Measurements from ENCODE around the gene EFL1.
"Not testable (repeated sequence)": the region's sequence is repeated elsewhere in the genome, so short reads cannot be mapped to it uniquely, and the experiment has no call there.

The EFL1 gene

DNA sequence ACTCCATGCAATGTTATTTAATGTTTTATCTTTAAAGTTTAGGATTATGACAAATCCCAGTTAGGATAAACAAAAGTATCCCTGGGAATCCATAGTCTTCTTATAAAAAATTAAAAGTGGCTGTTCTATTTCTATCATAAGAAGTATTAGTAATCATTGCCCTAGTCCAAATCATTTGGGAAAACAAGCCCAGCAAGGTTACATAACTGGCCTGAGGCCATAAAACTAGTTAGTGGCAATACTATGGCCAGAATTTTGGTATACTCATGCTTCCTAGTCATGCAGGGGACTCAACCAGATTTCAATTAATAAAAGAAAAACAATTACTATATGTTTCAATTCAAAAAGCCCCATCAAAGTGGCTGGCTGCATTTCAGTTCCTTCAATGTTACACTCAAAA is 50.3 kb downstream of the EFL1 start:
- DNase-seq (ENCODE audit: extremely low spot score, insufficient read length, low read depth); FAIRE-seq: not testable (repeated sequence)

DNA sequence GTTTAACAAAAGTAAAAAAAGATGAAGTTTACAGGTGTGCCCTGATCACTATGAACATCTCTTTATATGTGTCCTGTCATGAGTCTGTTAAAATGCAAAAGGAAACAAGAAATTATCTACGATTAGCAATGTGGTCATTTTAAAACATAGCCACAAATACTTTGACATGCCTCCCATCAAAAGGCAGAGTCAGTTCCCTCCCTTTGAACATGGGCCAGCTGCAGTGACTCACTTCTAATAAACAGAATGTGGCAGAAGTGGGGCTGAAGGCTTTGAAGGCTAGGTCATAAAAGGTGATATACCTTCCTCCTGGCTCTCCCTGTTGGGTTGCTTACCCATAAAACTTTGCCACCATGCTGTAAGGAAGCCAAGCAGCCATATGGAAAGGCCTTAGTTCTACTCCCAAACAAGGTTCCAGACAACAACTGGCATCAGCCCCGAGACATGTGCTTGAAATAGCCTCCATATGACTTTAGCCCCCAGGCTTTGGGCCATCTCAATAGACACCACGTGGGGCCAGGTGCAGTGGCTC is 52.4 kb downstream of the EFL1 start:
- FAIRE-seq; DNase-seq (ENCODE audit: extremely low spot score, insufficient read length, low read depth): not testable (repeated sequence)

DNA sequence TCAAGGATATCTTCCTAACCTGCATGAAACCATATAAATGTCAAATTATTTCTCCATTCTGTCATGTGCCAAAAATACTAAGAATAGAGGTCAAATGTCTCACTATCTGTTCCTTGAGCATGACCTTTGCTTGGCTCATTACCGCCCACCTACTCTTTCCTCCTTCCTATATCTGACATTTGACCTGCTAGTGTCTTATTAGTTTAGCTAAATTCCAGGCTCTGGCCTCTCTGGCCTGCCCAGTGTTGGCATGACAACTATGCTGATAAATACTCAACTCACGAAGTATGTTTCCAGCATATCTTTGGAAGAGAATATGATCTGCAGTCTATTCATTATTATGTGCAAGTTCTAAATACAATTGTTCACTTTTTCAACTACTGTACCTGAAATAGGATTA is 58.0 kb downstream of the EFL1 start:
- not testable (repeated sequence) for DNase-seq (ENCODE audit: extremely low spot score, insufficient read length, low read depth); FAIRE-seq

DNA sequence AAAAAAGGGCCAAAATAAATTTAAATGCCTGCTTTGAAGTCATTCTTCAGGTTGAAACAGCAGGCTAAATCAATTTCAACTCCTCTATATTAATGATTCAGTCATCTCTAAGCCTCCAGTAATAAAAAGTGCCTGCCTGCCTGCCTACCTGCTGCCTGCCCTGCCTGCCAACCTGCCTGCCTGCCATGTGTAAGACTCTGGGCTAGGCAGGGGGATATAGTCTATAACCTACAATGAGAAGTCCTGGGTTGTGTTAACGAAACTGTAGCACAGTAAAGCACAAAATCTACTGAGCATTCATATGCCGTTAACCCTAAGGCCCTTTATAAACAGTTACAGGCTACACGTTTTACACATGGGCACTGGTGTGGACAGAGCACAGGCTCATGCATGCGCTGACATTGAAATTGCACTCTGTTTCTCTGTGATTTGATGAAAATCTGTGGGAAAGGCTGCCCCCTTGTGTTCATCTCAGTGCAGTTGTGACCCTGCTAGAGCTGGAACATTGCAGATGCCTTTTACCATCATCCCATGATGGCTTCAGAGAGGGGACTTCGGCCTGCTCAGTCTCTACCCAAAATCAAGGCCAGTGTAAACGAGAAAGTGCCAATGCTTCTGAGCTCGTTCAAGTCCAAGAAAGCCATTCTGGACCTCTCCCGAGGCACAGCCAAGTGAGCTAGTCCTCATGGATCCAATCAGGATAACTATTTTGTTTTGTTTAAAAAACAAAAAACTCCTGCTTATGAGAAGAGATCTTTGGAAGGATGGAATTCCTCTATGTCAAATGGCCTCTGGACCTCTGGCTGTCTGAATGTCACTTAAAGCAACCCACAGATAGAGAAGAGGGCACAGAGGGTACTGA is 64.6 kb downstream of the EFL1 start:
- DNase-seq (ENCODE audit: extremely low spot score, insufficient read length, low read depth) (peak; percentile 23), FAIRE-seq (peak; percentile 91)

DNA sequence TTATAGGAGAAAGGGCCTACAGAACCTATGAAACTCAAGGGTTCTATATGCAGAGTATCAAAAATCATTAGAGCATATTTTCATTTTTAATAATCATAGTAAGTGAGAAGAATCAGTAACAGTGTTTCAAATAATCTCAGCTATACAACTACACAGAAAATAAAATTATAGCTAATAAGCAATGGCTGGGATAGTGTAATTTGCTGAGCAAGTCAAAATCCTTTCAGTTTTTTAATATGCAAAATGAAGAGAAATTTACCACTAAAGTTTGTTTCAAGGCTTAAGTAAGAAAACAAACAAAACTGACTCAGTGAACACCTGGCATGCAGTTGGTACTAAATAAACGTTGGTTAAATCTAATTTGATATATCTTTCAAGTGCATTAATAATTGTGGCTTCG is 66.2 kb downstream of the EFL1 start:
- DNase-seq (ENCODE audit: extremely low spot score, insufficient read length, low read depth) (no peak), FAIRE-seq (no peak)

DNA sequence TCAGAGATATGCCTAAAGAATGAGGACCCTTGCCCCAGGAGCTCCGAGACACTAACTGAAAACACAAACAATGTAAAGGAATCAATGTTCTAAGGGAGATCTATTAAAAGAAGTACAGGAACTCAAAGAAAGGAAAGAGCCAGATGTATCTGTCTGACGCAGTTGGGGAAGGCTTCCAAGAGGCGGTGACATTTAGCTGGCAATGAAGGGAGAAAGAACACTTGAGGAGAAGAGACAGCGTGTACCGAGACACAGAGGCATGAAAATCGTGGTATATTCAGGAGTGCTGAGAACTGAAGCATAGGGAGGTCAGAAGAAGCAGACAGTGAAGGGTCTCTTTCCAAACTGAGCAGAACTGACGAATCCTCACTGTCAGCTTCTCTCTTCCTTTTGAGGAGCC is 66.7 kb downstream of the EFL1 start:
- not testable (repeated sequence) for FAIRE-seq; DNase-seq (ENCODE audit: extremely low spot score, insufficient read length, low read depth)

DNA sequence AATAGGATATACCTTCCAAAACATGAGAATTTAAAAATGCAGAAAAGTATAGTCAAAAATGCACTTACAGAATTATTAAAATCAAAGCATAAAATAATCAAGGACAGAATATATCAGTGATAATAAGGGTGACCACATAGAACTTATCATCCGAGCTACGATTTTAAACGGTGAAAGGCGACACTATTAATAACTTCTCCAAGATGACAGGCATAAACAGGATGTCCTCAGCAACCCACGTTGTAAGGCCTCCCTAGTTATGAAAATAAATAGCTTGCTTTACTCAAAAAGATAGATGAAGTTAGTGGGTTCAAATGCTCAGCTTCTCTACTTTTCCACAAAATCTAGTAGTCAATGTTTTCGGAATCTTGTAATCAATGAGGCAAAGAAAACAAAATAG is 68.0 kb downstream of the EFL1 start:
- not testable (repeated sequence) for FAIRE-seq; DNase-seq (ENCODE audit: extremely low spot score, insufficient read length, low read depth)

DNA sequence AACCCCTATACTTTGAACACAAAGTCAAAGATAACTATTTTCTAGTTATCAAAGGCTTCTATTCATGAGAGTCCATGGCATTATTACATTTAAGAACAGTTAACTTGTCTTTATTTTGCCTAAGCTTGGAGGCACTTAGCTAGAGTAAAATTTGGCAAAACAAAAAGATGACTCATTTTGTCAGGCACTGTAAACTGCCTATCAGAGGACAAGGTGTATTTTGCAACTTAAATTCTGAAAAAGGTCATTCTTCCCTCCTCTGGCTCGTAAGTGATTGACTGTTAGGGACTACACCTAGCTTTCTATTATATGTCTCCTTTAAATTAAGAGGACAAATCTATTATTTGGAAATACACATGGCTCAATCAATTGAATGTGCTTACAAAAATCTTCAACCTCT is 69.1 kb downstream of the EFL1 start:
- not testable (repeated sequence) for DNase-seq (ENCODE audit: extremely low spot score, insufficient read length, low read depth); FAIRE-seq

DNA sequence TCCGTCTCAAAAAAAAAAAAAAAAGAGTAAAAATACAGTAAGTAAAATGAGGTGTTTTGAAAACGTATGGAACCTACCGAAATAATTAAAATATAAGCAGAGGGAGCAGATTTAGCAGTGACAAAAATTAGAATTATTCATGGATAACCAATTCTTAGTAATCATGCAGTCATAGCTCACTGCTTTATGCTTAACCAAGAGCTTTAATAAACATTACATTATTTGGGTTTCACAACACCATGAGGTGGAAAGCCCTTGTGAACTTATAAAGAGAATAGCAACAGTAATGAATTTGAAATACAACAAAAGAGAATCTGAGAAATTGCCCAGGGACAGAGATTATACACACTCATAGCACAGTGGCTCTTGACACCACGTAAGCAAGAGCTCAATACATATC is 70.1 kb downstream of the EFL1 start:
- FAIRE-seq; DNase-seq (ENCODE audit: extremely low spot score, insufficient read length, low read depth): not testable (repeated sequence)

DNA sequence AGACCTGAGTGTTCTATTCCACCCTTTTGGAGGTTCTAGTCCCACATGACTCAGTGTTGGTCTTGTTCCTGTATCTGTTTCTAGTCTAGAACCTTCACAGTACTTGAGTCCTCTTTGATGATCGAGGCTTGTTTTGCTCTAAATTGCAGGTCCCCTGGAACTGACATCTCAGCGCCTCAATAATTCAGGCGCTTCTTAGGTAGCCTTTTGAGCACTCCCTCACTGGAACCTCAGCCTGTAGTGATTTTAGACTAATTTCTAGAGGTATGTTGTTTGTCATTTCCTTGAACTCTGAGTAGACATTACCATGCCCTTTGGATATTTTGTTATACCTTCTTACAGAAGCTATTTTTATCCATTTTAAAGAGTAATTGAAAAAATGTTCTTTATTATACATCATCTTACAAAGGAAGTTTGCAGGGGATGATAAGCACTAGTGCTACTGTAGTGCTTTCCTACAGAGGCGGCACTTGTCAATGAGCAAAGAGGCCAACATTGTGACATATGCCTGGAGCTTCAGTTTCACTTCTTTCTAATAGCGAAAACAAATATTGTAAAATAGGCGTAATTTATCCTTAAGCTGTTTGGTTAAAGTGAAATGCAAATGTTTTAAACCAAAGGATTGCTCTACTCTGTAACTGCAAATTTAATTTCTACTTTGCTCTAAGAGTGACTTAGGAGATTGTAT is 75.7 kb downstream of the EFL1 start:
- peak; percentile 84 for FAIRE-seq

DNA sequence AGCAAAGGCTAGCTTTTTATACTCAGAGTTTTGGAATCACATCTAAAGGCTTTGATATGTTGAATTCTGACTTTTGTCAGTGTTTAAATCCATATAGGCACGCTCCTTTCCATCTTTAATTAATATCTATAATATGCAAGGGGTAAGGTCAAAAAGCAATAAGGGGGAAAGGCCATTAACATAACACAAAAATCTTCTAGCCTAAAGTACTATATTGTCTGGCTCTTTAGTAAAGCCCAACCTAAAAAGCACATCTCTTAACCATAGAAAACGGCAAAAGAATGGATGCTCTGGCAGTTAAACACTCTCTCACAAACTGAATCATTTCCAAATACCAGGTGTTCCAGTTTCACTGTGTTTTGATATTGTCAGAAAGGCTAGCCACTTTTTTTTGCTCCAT is 76.4 kb downstream of the EFL1 start:
- FAIRE-seq (no peak), DNase-seq (ENCODE audit: extremely low spot score, insufficient read length, low read depth) (no peak)

More for the DNA sequence above, 75.7 kb downstream of the EFL1 start:
- no peak for DNase-seq (ENCODE audit: extremely low spot score, insufficient read length, low read depth)

DNA sequence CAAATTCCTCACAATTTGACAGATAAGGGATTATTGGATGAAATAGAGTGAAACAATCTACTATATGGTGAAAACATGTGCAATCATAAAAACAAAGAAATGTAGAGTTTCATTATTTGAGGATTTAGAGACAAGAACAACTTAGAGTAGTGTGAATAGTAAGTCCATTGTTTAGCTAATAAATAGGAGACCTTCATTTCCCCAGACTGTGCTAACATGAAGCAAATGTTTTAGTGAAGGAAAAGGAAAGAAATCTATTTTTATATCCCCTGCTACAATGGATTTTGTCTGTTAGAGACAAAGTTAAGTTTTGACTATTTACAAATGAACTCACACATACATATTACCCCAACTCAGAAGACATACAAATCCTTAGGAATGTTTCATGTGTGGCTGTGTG is 77.8 kb downstream of the EFL1 start:
- DNase-seq (ENCODE audit: extremely low spot score, insufficient read length, low read depth), result no peak
- FAIRE-seq, result no peak

DNA sequence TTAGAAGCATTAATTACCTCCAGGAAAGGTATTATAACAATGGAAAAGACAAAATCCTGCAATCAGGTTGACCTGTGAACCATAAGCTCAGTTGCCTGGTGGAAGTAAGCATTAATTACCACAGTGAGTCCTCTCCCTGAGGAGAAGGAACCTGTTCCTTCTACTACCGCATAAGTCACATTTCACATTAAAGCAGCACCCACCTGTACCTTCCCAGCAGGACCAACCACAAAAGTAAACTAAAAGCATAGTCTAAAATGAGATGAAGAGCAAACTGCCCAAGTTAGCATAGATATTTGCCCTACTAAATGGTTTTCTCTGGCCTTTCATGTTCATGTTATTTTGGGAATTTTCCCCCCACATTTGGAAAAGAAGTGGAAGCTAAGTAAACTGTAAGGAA is 78.2 kb downstream of the EFL1 start:
- DNase-seq (ENCODE audit: extremely low spot score, insufficient read length, low read depth) (no peak), FAIRE-seq (no peak)

DNA sequence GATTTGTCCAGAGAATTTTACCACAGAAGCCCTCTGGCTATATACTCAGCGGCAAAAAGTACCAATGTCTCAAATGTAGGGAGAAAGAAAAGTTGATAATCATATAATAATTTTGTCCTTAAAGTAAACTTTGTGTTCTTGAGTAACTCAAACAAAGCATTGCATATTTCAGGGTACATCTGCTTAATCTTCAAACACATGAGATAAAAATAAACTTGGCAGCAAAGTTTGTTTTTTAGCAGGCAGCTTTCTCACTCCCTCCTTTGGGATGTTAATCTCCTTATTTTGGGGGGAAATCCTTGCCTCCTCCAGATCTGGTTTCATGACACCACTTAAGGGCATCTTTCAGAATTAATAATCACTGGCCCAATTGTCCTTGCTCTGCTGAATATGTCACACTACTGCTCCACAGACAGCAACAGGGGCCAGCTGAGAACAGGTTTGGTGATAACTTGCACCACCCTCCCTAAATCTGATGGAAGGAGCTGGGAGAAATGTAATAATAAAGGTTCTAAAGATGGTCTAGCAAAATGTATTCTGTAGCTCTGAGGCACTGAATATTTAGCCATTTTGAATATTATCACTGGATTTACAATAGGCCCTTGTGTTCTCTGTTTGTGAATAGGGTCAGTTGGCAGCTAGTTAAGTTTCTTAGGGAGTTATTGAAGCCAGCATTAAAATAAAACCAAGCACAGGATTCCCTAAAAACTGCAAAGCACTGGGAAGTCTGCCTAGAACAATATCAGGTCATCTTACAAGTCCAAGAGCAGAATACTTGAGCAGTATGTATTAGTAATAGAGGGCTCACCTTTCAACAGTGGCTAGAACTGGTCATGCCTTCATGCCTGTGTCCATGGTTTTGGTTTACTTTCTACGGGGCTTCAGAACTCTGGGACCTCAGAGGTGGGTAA is 79.2 kb downstream of the EFL1 start:
- FAIRE-seq (no peak), DNase-seq (ENCODE audit: extremely low spot score, insufficient read length, low read depth) (no peak)

DNA sequence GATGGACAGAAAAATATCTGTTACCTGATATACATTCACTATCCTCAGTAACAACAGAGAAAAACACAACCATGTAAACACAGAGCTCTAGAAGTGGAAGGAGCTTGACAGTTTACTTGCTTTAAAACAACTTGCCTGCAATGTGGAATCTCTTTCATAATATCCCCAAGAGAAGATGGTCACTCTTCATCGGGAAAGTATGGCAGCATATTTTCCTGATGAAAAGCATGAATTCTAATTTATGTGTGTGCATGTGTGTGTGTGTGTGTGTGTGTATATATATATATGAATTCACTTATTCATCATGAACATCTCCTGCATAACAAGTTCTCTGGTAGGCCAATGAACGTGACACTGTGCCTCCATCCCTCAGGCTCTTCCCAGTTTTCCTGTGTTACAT is 81.2 kb downstream of the EFL1 start:
- DNase-seq (ENCODE audit: extremely low spot score, insufficient read length, low read depth) (no peak), FAIRE-seq (no peak)

DNA sequence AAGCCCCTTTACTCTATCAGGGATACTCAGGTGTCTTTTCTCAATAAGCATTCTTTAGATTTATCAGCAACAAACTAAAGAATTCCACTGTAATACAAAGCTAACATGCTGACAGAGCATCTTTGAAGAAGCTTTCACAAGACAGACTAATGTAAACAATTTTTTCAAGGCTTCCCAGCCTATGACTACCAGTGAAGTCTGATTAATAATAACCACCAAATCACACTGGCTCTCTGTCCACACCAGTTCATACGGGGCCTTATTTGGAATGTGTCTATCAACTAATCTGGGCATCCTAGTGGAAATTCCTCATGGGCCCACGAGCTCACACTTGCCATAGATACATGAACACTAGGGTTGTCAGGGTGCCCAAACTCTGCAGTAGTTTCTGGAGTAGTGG is 84.5 kb downstream of the EFL1 start:
- FAIRE-seq, result no peak
- DNase-seq (ENCODE audit: extremely low spot score, insufficient read length, low read depth), result no peak

DNA sequence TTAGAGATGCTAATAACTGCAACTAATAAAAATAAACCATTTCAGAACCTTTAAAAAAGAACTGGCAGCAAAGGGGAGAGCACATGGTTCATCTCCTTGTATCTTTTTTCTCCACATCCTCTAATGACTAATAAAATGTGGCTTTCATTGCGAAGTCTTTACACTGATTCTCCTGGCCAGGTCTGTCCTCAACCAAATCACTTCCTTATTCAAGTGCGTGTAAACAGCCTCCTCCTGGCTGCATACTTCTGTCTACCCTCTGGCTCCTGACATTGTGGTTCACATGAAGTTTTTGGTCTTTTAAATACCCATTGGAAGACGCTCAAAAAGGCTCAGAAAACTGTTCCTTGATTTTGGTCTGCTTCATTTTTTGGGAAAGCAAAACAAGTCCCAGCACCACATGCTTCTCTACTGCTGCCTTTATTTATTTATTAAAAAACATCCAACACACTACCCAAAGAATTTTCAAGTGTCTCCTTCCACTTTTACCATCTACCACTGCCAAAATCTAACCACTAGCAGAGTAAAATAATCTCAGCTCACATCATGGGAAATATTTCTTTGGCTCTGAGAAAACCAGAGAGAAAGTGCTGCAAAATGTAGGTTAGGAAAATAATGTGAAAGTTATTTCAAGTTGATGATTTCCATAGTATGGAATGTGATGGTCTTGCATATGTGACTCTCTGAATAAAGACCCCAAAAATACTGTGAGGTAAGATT is 85.1 kb downstream of the EFL1 start:
- FAIRE-seq (no peak), DNase-seq (ENCODE audit: extremely low spot score, insufficient read length, low read depth) (no peak)

DNA sequence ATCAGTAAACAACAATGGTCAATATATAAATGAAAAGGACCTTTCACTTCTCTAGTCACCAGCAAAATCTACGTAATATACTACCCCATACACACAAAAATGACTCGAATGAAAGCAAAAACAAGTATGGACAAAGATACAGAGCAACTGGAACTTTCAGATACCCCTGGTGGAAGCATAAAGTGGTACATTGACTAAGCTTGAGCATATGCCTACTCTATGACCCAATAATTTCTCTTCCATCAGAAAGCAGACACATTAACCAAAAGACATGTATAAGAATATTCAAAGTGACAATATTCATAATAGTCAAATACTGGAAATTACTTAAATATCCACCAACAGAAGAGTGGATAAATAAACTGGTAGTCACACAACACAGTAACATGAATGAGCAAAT is 86.0 kb downstream of the EFL1 start:
- DNase-seq (ENCODE audit: extremely low spot score, insufficient read length, low read depth), result no peak
- FAIRE-seq, result no peak

DNA sequence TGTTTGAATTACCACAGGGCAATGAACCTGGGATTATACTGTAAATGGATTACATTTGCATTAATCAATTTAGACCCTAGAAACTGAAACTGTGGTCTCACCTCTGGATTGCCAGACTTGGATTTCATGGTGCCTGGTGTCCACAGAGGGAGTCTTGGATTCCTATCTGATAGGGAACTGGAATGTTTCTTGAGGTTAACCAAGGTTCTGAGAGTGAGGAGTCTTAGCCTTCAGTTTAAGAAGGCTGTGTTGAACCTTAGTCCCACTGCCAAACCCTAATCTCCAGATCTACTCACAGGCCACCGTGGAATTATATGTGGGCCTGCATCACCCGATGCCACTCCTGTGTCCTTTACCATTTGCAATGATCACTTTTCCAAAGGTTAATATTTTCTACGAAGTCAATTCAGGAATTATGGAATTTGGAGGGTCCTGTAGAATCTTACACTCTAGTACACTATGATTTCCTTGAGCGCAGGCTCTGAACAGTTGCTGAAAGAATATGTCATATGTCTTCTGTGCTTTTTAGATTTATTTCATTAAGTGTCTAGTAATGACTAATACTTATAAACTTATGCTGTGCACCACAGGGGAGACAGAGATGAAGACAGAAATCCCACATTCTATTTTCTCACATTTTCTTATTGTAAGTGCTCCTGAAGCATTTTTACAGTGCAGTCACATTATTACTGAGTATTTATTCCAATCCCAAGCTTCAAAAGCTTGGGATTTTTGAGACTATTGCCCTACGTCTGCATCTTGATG is 87.9 kb downstream of the EFL1 start:
- FAIRE-seq (no peak), DNase-seq (ENCODE audit: extremely low spot score, insufficient read length, low read depth) (no peak)
